ENCODE data around the gene FARP2.
"Not testable (repeated sequence)": the region's sequence is repeated elsewhere in the genome, so short reads cannot be mapped to it uniquely, and the experiment has no call there.

Gene FARP2

DNA sequence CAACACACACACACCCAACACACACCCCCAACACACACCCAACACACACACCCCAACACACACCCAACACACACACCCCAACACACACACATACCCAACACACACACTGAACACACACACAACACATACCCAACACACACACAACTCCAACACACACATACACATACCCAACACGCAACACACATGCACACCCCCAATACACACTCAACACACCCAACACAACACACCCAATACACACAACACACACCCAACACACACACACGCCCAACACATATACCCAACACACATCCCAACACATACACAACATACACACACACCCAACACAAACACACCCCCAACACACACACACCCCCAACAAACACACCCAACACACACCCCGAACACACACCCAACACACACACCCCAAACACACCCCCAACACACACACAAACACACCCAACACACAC is 160.5 kb downstream of the FARP2 start:
- Histone ChIP-seq H3K4me3 (ENCODE audit: insufficient read length, low read depth) (no peak overlapping the region), H3K27me3 (ENCODE audit: insufficient read depth, insufficient read length) (no peaks in the 10 kb centered on the region), H3K36me3 (ENCODE audit: insufficient read depth, insufficient read length, low read length) (no peaks in the 10 kb centered on the region), H3K4me1 (ENCODE audit: insufficient read depth, insufficient read length) (no peaks in the 10 kb centered on the region), H3K9me3 (ENCODE audit: insufficient read depth, low read length) (no peaks in the 10 kb centered on the region), H3K9ac (ENCODE audit: insufficient read length, low read depth) (no peak overlapping the region)
- no peak for DNase-seq (ENCODE audit: low read depth, low spot score)
- no peak for TF ChIP-seq SUZ12 (IDR thresholded peaks at IDR 0.05; ENCODE audit: extremely low read depth, insufficient read depth, insufficient read length)
- no peak for TF ChIP-seq ZNF274 (IDR thresholded peaks at IDR 0.05; ENCODE audit: low read depth, low read length)
- TF ChIP-seq YY1 (IDR thresholded peaks at IDR 0.05; ENCODE audit: insufficient read depth, insufficient read length), result no peak

- Histone ChIP-seq H3K36me3 (ENCODE audit: insufficient read depth, insufficient read length, low read length) (no peaks in the 10 kb centered on the region), H3K9me3 (ENCODE audit: insufficient read depth, low read length) (no peaks in the 10 kb centered on the region), H3K4me1 (ENCODE audit: insufficient read depth, insufficient read length) (no peaks in the 10 kb centered on the region), H3K27me3 (ENCODE audit: insufficient read depth, insufficient read length) (no peaks in the 10 kb centered on the region), H3K4me3 (ENCODE audit: insufficient read length, low read depth) (no peak overlapping the region), H3K9ac (ENCODE audit: insufficient read length, low read depth) (no peak overlapping the region)
- TF ChIP-seq ZNF274 (IDR thresholded peaks at IDR 0.05; ENCODE audit: low read depth, low read length) (no peak), SUZ12 (IDR thresholded peaks at IDR 0.05; ENCODE audit: extremely low read depth, insufficient read depth, insufficient read length) (no peak), YY1 (IDR thresholded peaks at IDR 0.05; ENCODE audit: insufficient read depth, insufficient read length) (no peak)
- DNase-seq (ENCODE audit: low read depth, low spot score), result no peak
Measured at GRCh38 chr2:241517297-241517696, 161.2 kb downstream of the FARP2 start.

DNA sequence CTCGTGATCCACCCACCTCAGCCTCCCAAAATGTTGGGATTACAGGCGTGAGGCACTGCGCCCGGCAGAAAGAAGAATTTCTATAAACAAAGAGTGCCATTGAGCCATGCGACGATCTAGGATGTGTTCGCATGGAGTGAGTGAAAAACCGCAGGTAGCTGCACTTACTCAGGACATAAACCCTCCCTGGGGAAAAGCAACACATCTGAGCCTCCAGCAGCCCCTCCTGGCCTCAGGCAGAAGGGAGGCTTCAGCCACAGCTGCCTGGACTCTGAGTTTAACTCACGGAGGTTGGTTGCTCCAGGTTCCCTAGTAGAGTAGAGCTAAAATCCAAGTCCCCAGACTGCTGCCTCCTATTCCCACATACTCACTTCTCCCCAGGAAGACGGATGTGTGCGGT is 163.6 kb downstream of the FARP2 start:
- H3K9me3 ChIP-seq (ENCODE audit: insufficient read depth, low read length), result peaks cover 5% of the 10 kb centered on the region; the same call in 1 of the 2 replicates
- no peak for TF ChIP-seq SUZ12 (IDR thresholded peaks at IDR 0.05; ENCODE audit: extremely low read depth, insufficient read depth, insufficient read length)
- TF ChIP-seq ZNF274 (IDR thresholded peaks at IDR 0.05; ENCODE audit: low read depth, low read length), result no peak
- no peak for TF ChIP-seq YY1 (IDR thresholded peaks at IDR 0.05; ENCODE audit: insufficient read depth, insufficient read length)
- H3K4me3 ChIP-seq (ENCODE audit: insufficient read length, low read depth), result no peak overlapping the region
- DNase-seq (ENCODE audit: low read depth, low spot score), result no peak
- no peaks in the 10 kb centered on the region for H3K4me1 ChIP-seq (ENCODE audit: insufficient read depth, insufficient read length)
- H3K36me3 ChIP-seq (ENCODE audit: insufficient read depth, insufficient read length, low read length), result no peaks in the 10 kb centered on the region
- no peaks in the 10 kb centered on the region for H3K27me3 ChIP-seq (ENCODE audit: insufficient read depth, insufficient read length)
- no peak overlapping the region for H3K9ac ChIP-seq (ENCODE audit: insufficient read length, low read depth)

- Histone ChIP-seq H3K9ac (ENCODE audit: insufficient read length, low read depth) (no peak overlapping the region), H3K27me3 (ENCODE audit: insufficient read depth, insufficient read length) (no peaks in the 10 kb centered on the region), H3K4me1 (ENCODE audit: insufficient read depth, insufficient read length) (no peaks in the 10 kb centered on the region), H3K36me3 (ENCODE audit: insufficient read depth, insufficient read length, low read length) (no peaks in the 10 kb centered on the region), H3K4me3 (ENCODE audit: insufficient read length, low read depth) (no peak overlapping the region), H3K9me3 (ENCODE audit: insufficient read depth, low read length) (peaks cover 21% of the 10 kb centered on the region)
- no peak for TF ChIP-seq ZNF274 (IDR thresholded peaks at IDR 0.05; ENCODE audit: low read depth, low read length)
- no peak for TF ChIP-seq YY1 (IDR thresholded peaks at IDR 0.05; ENCODE audit: insufficient read depth, insufficient read length)
- TF ChIP-seq SUZ12 (IDR thresholded peaks at IDR 0.05; ENCODE audit: extremely low read depth, insufficient read depth, insufficient read length), result no peak
- DNase-seq (ENCODE audit: low read depth, low spot score), result no peak
Measured at GRCh38 chr2:241522477-241522876, 166.4 kb downstream of the FARP2 start.

DNA sequence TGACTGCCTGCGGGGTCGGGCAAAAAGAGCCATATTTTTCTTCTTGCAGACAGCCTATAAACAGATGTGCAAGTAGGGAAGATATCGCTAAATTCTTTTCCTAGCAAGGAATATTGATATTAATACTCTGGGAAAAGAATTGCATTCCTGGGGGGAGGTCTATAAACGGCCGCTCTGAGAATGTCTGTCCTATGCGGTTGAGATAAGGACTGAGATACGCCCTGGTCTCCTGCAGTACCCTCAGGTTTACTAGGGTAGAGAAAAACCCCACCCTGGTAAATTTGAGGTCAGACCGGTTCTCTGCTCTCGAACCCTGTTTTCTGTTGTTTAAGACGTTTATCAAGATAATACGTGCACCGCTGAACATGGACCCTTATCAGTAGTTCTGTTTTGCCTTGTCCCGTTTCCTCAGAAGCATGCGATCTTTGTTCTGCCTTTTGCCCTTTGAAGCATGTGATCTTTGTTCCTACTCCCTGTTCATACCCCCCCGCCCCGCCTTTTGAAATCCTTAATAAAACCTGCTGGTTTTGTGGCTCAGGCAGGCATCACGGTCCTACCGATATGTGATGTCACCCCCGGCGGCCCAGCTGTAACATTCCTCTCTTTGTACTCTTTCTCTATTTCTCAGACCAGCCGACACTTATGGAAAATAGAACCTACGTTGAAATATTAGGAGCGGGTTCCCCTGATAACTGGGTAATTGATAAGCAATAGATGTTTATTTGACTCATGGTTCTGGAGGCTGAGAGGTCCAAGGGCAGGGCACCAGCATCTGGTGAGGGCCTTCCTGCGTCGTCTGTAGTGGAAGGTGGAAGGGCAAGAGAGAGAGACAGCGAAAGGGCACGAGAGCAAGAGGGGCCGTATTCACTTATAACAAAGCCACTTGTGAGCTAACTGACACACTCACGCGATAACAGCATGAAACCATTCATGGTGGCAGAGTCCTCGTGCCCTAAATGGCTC is 170.0 kb downstream of the FARP2 start:
- H3K9me3 ChIP-seq (ENCODE audit: insufficient read depth, low read length), result peaks cover 21% of the 10 kb centered on the region
- H3K9ac ChIP-seq (ENCODE audit: insufficient read length, low read depth); H3K27me3 ChIP-seq (ENCODE audit: insufficient read depth, insufficient read length); H3K4me3 ChIP-seq (ENCODE audit: insufficient read length, low read depth); H3K36me3 ChIP-seq (ENCODE audit: insufficient read depth, insufficient read length, low read length); DNase-seq (ENCODE audit: low read depth, low spot score); H3K4me1 ChIP-seq (ENCODE audit: insufficient read depth, insufficient read length): not testable (repeated sequence)

- TF ChIP-seq ZNF274 (IDR thresholded peaks at IDR 0.05; ENCODE audit: low read depth, low read length) (no peak), SUZ12 (IDR thresholded peaks at IDR 0.05; ENCODE audit: extremely low read depth, insufficient read depth, insufficient read length) (no peak), YY1 (IDR thresholded peaks at IDR 0.05; ENCODE audit: insufficient read depth, insufficient read length) (no peak)
Measured at GRCh38 chr2:241530571-241530970, 174.5 kb downstream of the FARP2 start.

GRCh38 chr2:241531161-241531722 is 175.2 kb downstream of the FARP2 start:
- peaks cover 2% of the 10 kb centered on the region for H3K27me3 ChIP-seq (ENCODE audit: insufficient read depth, insufficient read length)
- no peak for TF ChIP-seq SUZ12 (IDR thresholded peaks at IDR 0.05; ENCODE audit: extremely low read depth, insufficient read depth, insufficient read length)
- no peak for TF ChIP-seq ZNF274 (IDR thresholded peaks at IDR 0.05; ENCODE audit: low read depth, low read length)
- TF ChIP-seq YY1 (IDR thresholded peaks at IDR 0.05; ENCODE audit: insufficient read depth, insufficient read length), result no peak

More at GRCh38 chr2:241530571-241530970, 174.5 kb downstream of the FARP2 start:
- Histone ChIP-seq H3K9ac (ENCODE audit: insufficient read length, low read depth) (no peak overlapping the region), H3K27me3 (ENCODE audit: insufficient read depth, insufficient read length) (peaks cover 2% of the 10 kb centered on the region), H3K36me3 (ENCODE audit: insufficient read depth, insufficient read length, low read length) (no peaks in the 10 kb centered on the region), H3K4me1 (ENCODE audit: insufficient read depth, insufficient read length) (no peaks in the 10 kb centered on the region), H3K4me3 (ENCODE audit: insufficient read length, low read depth) (no peak overlapping the region), H3K9me3 (ENCODE audit: insufficient read depth, low read length) (peaks cover 9% of the 10 kb centered on the region; the same call in 1 of the 2 replicates)
- no peak for DNase-seq (ENCODE audit: low read depth, low spot score)

More at GRCh38 chr2:241531161-241531722, 175.2 kb downstream of the FARP2 start:
- peaks cover 2% of the 10 kb centered on the region for H3K4me1 ChIP-seq (ENCODE audit: insufficient read depth, insufficient read length)
- no peak overlapping the region for H3K9ac ChIP-seq (ENCODE audit: insufficient read length, low read depth)
- DNase-seq (ENCODE audit: low read depth, low spot score), result no peak
- no peak overlapping the region for H3K4me3 ChIP-seq (ENCODE audit: insufficient read length, low read depth)
- peaks cover 5% of the 10 kb centered on the region; the same call in 1 of the 2 replicates for H3K9me3 ChIP-seq (ENCODE audit: insufficient read depth, low read length)
- H3K36me3 ChIP-seq (ENCODE audit: insufficient read depth, insufficient read length, low read length), result no peaks in the 10 kb centered on the region

All from NT2/D1 (cell line).